HG03108 (cell line): Measurements from ENCODE around the gene ADGRG1.

Source experiments
- ATAC-seq: cut with Tn5 transposase; IDR thresholded peaks from one replicate; pipeline ENCODE4 v1.9.1; 2021; ENCODE audit warnings: moderate library complexity; ENCODE audit not compliant: unreplicated experiment

ADGRG1 gene

GRCh38 chr16:57680842-57681375 lies 52.5 kb downstream of the ADGRG1 start:
- ATAC-seq, result no peak

DNA sequence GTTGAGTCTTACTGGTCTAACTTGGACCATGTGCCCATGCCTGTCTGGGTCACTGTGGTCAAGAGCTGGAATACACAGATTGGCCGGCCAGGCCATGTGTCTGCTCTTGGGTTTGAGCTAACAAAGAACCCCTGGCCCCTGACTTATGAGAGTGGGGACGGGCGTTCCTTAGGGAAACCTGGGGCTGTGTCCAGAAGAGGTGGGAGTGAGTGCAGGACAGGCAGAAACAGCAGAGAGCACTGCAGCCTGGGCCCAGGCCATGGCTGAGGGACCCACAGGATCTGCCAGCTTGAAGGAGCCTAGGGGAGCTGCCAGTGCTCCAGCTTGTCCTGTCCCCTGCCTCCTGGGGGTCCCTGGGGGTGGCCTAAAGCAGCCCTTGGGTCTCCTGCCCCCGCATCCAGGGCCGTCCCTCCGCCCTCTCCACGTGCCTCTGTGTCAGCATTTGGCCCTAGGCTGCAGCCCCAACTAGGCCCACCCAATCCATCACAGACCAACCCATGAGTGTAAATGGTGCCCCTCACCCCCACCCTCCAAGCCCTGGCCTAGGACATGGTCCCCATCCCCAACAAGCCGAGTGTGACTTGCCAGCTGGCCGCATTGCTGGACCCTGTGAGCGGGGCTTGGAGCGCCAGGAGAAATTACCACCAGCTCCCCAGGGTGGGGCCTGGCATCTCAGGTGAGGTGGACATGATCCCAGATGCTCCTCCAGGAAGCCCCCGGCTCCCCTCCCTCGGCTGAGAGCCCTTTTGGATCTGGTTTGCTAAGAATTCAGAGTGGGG lies 53.7 kb downstream of the ADGRG1 start:
- ATAC-seq, result no peak

DNA sequence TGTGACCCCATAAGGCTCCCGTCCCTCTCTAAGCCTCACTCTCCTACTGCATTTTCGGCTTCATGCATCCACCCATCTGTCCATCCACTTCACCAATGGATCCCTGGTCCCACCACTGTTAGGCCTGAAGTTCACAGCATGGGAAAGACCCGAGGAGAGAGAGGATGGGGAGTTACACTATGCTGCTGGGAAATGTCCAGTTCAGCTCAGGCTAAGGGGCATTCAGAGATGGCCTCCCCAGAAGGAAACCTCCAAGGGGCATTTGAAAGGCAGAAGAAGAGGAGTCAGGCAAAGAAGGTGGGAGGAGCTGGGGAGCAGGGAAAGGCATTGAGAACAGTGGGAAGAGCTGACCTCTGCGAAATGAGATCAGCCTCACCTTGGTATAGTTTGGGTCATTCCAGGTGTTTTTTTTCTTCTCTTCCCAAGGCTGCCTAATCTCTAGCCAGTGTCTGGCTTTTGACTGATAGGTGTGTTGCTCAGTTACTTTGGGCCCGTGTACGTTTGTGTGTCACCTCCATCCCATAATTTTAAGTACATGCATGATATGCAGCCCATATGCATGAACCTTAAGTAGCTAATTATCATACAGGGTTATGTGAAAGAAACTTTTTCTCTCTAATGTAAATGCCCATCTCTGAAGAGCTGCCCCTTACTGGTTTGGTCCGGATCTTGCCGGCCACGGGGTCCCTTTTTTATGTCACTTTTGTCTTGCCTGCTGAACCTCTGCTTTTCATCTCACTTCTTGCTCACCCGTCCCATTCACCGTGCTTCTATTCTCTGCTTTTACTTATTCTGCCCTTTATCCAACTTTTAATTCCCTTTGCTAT lies 54.6 kb downstream of the ADGRG1 start:
- ATAC-seq, result no peak

DNA sequence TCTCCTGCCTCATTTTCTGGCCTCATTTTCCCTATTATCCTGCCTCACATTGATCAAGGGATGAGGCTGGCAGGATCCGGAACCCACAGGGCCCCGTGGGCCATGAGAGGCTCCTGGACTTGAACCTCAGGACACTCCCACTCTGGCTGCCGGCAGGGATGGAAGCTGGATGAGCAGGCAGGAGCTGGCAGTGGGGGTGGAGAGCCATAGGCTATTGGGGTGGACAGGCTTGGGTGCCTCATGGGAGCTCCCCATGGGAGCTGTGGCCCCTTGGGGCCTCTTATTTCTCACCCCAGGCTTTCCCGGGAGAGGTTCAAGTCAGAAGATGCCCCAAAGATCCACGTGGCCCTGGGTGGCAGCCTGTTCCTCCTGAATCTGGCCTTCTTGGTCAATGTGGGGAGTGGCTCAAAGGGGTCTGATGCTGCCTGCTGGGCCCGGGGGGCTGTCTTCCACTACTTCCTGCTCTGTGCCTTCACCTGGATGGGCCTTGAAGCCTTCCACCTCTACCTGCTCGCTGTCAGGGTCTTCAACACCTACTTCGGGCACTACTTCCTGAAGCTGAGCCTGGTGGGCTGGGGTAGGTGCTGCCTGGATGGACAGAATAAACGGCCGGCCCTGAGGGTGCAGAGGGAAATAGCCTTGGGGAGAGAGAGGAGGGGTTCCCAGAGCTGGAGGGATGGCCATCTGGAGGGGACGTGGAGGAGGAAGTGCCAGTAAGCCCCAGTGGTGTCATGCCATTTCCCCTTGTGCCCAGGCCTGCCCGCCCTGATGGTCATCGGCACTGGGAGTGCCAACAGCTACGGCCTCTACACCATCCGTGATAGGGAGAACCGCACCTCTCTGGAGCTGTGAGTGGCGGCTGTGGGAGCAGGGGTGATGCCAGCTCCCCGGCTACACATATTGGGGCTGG lies 55.5 kb downstream of the ADGRG1 start:
- no peak for ATAC-seq

DNA sequence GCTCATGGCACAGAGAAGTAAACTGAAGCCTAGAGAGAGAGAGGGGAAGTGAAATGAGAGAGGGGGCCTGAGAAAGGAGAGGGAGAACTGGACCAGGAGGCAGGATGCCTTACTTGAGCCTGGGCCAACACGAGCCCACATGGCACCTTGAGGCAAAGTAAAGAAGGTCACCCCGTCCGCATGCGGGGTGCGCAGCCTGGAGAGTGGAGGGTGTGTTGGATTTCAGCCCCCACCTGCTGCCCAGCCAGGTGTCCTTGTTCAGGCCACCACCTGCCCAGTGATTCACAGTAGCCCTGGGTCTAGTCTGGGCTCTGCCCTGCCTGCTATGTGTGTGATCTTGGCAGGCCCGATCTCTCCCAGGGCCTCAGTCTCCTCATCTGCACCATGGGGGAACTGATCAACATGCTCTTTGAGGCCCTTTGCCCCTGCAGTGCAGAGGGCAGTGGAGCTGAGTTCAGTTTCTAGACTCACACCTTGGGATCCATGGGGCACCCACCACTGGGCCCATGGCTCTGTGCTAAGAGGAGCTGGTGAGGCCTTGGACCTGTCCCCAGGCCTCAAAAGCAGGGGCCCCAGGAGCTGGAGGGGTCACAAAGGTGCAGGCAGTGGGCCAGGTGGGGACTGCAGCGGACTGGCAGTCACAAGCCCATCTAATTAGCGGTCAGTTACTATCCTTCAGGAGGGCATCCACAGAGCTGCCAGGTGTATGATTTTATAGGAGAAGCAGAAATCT lies 56.4 kb downstream of the ADGRG1 start:
- ATAC-seq, result no peak

GRCh38 chr16:57685633-57686032 lies 57.2 kb downstream of the ADGRG1 start:
- no peak for ATAC-seq

GRCh38 chr16:57686577-57686976 lies 58.1 kb downstream of the ADGRG1 start:
- no peak for ATAC-seq

DNA sequence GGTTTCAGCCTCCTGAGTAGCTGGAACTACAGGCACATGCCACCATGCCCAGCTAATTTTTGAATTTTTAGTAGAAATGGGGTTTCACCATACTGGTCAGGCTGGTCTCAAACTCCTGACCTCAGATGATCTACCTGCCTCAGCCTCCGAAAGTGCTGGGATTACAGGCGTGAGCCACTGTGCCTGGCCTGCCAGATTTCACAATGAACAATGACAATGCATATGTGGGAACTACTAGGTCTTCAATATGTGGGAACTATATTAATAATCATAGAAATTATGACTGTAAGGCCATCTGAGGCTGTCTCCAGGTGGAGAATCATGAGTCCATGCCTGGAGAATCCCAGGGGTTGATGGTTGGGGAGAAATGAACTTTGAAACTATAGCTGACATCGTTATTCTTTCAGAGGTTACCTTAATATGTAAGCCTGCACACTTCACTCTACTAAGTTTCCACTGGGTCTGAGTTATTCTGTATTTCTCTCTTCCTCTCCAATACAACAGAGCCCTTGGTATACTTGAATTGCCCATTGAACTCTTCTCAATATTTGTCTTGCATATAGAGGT lies 59.0 kb downstream of the ADGRG1 start:
- ATAC-seq, result no peak

DNA sequence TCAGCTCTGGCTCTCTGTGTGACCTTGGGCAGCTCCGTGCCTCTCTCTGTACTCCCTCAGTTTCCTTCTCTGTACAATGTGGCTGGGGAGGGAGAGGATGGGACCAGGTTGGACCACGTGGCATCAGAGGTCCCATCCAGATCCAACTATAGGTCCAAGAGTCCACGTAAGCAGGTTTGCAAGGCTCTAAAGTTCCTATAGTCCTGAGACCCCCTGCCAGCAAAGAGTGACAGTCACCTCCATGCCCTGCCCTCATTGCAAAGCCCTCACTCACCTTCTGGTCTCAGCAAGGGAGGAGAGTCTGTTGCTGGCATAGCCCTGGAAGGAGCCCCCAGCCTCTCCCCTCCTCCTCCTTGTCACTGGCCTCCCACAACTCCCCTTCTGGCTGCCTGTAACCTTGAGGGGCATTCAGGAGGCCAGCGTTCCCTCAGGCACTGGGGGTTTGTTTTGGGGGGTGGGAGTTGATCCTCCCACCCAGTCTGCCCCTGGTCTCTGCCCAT lies 60.1 kb downstream of the ADGRG1 start:
- no peak for ATAC-seq

- ATAC-seq, result no peak
These were observed 60.7 kb downstream of the ADGRG1 start for GRCh38 chr16:57688987-57689761.

DNA sequence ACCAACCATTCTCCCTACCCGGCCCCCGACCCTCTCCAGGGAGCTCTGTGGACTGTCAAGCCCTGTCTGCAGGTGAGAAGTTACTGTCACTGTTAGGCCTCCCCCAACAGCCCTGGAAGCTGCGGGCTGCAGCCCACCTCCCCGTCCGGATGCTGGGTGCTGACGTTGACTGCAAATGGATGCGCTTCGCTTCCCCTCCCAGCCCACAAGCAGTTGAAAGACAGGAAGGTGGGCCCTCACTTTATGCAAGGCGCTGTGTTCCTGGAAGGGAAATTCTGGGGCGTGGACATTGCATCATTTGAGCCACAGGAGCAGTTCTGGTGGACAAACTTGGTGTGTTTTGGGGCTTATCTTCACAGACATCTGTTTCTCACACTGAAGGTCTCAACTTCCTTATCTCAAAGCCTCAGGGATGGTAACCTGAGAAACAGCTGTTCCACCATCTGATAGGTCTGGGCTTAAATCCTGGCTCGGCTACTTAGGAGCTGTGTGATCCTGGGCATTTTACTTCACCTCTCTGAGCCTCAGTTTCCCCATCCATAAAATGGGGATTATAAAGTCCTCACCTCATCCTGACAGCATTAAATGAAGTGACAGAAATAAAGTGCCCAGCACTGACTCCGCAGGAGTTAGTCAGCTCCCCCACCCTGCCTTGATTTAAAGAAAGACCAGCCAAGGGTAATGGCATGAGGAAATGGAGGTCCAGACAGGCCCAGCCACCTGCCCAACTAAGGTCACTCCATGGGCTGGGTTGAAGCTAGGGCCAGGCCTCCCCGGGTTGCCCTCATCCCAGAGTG lies 61.5 kb downstream of the ADGRG1 start:
- peak; percentile 73 for ATAC-seq

- no peak for ATAC-seq
These were observed 62.5 kb downstream of the ADGRG1 start for GRCh38 chr16:57690782-57691471.

- ATAC-seq, result no peak
These were observed 64.2 kb downstream of the ADGRG1 start for GRCh38 chr16:57692636-57693035.

- ATAC-seq, result no peak
These were observed 65.1 kb downstream of the ADGRG1 start for GRCh38 chr16:57693550-57693949.

GRCh38 chr16:57694231-57694724 lies 65.8 kb downstream of the ADGRG1 start:
- ATAC-seq, result no peak

DNA sequence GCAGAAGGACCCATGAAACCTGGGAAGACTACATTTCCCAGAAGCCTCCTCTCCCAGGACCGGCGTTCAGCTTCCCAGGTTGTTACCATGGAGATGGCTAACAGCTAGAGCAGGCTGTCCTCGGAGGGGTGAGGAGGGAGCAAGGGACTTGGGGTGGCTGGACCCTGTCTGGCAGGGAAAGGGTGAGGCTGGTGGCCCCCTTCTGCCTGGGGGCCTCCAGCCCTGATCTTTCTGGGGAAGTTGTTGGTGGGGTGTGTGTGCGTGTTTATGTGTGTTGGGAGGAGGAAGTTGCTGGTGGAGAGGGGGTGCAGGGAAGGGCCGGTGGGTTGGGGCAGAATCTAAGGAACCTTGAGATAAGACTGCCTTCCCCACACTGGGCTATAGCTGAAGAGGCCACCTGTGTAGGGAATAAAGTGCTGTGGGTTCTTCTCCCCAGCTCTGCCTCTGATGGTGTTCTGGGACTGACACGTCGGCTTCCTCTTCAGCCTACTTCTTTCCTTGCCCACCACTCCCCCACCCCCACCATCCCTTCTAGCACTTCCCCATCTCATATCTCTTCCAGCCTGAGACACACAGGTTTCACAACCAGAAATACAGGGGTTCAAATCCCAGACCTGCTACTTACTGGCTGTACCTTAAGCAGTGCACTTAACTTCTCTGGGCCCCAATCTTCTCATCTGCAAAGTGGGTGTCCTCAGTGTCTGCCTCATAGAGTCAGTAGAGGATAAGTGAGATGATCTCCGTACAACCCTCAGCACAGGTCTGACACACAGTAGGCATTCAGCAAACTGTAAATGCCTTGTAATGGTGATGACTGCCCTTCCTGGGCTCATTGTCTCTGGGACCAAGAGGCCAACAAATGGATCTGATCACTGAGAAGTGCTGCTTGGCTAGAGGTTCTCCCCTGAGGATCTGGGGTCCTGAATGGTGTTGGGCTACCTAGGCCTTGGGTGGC lies 66.6 kb downstream of the ADGRG1 start, which contains the start of gene DRC7:
Gene DRC7 (plus strand): TSS at position 82 of the 955 bp plus-strand sequence. CDS start 3,144 bp downstream, outside the sequence.
- no peak for ATAC-seq
